ENCODE data around the gene KCTD7.

DNA sequence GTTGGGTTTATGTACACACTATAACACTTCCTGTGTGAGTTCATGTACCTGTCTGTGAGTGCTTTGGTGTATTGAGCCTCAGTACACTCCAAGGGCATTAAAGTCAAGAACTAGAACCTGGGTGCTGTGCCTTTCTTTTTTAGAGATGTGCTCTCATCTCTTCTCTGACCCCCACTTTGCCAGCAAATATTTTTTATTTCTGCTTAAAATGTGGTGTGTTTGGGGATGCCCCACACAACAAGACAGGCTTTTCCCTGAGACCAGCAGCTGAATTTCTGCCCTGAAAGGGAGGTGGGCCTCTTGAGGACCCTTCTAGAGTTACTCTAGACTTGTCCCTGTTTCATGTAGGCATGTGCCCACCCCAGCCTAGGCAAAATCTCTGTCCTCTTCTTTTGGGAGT lies 14.3 kb downstream of the KCTD7 start:
- TF ChIP-seq ELF4 (IDR thresholded peaks at IDR 0.05) (no peak), FOXA1 (IDR thresholded peaks at IDR 0.05) (no peak), LEF1 (IDR thresholded peaks at IDR 0.05; ENCODE audit: borderline replicate concordance) (no peak), FOXM1 (IDR thresholded peaks at IDR 0.05; ENCODE audit: borderline replicate concordance) (no peak), BHLHE40 (IDR thresholded peaks at IDR 0.05; ENCODE audit: borderline replicate concordance) (no peak), CTBP1 (IDR thresholded peaks at IDR 0.05; ENCODE audit: borderline replicate concordance) (no peak), SUZ12 (IDR thresholded peaks at IDR 0.05) (no peak), FOXK2 (IDR thresholded peaks at IDR 0.05) (no peak)
- TF ChIP-seq, protein P1, sequence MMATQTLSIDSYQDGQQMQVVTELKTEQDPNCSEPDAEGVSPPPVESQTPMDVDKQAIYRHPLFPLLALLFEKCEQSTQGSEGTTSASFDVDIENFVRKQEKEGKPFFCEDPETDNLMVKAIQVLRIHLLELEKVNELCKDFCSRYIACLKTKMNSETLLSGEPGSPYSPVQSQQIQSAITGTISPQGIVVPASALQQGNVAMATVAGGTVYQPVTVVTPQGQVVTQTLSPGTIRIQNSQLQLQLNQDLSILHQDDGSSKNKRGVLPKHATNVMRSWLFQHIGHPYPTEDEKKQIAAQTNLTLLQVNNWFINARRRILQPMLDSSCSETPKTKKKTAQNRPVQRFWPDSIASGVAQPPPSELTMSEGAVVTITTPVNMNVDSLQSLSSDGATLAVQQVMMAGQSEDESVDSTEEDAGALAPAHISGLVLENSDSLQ (IDR thresholded peaks at IDR 0.05), result no peak

Measured in HEK293T (cell line).